Testis (tissue), 3 donors: Measurements from ENCODE around the gene DBF4B. TPM values are rescaled to one million over a fixed set of nuclear protein-coding genes. Genes with fewer than 3 reads are reported as not detected.

Experiments used
- DNase-seq: peaks from one replicate; pipeline ENCODE4 v3.0.0-alpha.2; 2019
- H3K27ac ChIP-seq, 2 donors: fragments of 200-600 bp; sonication (generic); one replicate each; pipeline ENCODE4 v1.5.1; 2019
- H3K27me3 ChIP-seq: fragments of 200-600 bp; sonication (generic); one replicate; pipeline ENCODE4 v1.5.1; 2019
- H3K36me3 ChIP-seq: fragments of 200-600 bp; sonication (generic); one replicate; pipeline ENCODE4 v1.5.1; 2017; ENCODE audit warnings: low read depth; ENCODE audit errors: missing control alignments
- H3K4me1 ChIP-seq: fragments of 200-600 bp; sonication (generic); one replicate; pipeline ENCODE4 v1.5.1; 2019
- H3K4me3 ChIP-seq, 2 donors: fragments of 200-600 bp; sonication (generic); one replicate each; pipeline ENCODE4 v1.5.1; 2017 to 2019
- H3K9me3 ChIP-seq: fragments of 200-600 bp; sonication (generic); one replicate; pipeline ENCODE4 v1.5.1; 2017
- POLR2A ChIP-seq: fragments of 450-650 bp; IDR thresholded peaks from one replicate; pipeline ENCODE4 v1.6.1; 2017; ENCODE audit warnings: antibody characterized with exemption, mild to moderate bottlenecking, moderate library complexity
- WGBS, 2 donors: methylation state at CpG; one replicate each; pipeline ENCODE4 v1.1.5; 2018; 5-methylcytosine and 5-hydroxymethylcytosine counted together
- intact Hi-C: fragments of 100-400 bp; cut with DNase I; formaldehyde crosslinking; loops from one replicate; pipeline ENCODE4 v1.15.1; 2023; ENCODE audit warnings: low total_unique reads
- polyA plus RNA-seq: library from polyadenylated mRNA; stranded (reverse); fragments of 350-450 nt; fragmentation: Illumina TruSeq; extraction: RNeasy Lipid Tissue Mini Kit (QIAGEN cat#74804); gene quantifications from one replicate; pipeline ENCODE4 v1.2.3, GENCODE V29; 2014; ENCODE audit warnings: low read depth, low replicate concordance; ENCODE audit not compliant: insufficient read depth
- total RNA-seq, 2 donors: library from RNA; depleted of rRNA; stranded (reverse); fragments of >200 nt; gene quantifications; one replicate each; pipeline ENCODE4 v1.2.3, GENCODE V29; 2016
- TF ChIP-seq, protein P1 (sequence below), 3 experiments: fragments of 450-650 bp in 2 of 3; fragments of 200-600 bp in 1 of 3; sonication (generic) in 1 of 3; IDR thresholded peaks; one replicate each; pipeline ENCODE4 v1.5.1; 2016 to 2019; ENCODE audit warnings: antibody characterized with exemption in 3 of 3, mild to moderate bottlenecking in 2 of 3, moderate library complexity in 1 of 3

DBF4B gene
- total and polyA plus RNA-seq, 3 donors from 2014 or later, result 47.3 to 55.1 (median 50.2) TPM

DNA sequence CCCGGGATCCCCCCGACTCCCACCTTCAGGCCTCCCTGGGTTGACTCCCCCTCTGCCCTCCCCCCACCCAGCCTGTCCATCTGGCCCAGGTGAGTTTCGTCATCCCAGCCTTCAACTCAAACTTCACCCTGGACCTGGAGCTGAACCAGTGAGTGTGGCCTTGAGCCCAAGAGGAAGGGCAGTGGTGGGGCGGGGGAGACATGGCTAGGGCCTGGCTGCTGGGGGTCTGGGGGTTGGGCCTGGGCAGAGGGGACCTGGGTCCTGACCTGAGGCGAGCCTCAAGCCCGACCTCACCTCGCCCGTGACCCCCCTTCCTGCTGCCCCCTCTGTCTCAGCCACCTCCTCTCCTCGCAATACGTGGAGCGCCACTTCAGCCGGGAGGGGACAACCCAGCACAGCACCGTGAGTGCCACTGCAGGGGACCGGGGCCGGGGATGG is 61.2 kb downstream of the DBF4B start:
- Histone ChIP-seq H3K27me3 (no peaks in the 10 kb centered on the region), H3K27ac (no peak overlapping the region), H3K36me3 (no peaks in the 10 kb centered on the region), H3K4me3 (no peak overlapping the region), H3K9me3 (no peaks in the 10 kb centered on the region), H3K4me1 (no peaks in the 10 kb centered on the region)
- intact Hi-C loops, result loop anchor here (10.0 kb wide), 2 partner anchors 245 to 355 kb away; no protein-coding TSS in a partner anchor
- TF ChIP-seq, protein P1, sequence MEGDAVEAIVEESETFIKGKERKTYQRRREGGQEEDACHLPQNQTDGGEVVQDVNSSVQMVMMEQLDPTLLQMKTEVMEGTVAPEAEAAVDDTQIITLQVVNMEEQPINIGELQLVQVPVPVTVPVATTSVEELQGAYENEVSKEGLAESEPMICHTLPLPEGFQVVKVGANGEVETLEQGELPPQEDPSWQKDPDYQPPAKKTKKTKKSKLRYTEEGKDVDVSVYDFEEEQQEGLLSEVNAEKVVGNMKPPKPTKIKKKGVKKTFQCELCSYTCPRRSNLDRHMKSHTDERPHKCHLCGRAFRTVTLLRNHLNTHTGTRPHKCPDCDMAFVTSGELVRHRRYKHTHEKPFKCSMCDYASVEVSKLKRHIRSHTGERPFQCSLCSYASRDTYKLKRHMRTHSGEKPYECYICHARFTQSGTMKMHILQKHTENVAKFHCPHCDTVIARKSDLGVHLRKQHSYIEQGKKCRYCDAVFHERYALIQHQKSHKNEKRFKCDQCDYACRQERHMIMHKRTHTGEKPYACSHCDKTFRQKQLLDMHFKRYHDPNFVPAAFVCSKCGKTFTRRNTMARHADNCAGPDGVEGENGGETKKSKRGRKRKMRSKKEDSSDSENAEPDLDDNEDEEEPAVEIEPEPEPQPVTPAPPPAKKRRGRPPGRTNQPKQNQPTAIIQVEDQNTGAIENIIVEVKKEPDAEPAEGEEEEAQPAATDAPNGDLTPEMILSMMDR (IDR thresholded peaks at IDR 0.05), result no peak
- no peak for TF ChIP-seq POLR2A
- 77 to 80% methylated on average over 2 to 14 of the region's 15 CpGs for WGBS, 2 donors
- DNase-seq, result no peak

DNA sequence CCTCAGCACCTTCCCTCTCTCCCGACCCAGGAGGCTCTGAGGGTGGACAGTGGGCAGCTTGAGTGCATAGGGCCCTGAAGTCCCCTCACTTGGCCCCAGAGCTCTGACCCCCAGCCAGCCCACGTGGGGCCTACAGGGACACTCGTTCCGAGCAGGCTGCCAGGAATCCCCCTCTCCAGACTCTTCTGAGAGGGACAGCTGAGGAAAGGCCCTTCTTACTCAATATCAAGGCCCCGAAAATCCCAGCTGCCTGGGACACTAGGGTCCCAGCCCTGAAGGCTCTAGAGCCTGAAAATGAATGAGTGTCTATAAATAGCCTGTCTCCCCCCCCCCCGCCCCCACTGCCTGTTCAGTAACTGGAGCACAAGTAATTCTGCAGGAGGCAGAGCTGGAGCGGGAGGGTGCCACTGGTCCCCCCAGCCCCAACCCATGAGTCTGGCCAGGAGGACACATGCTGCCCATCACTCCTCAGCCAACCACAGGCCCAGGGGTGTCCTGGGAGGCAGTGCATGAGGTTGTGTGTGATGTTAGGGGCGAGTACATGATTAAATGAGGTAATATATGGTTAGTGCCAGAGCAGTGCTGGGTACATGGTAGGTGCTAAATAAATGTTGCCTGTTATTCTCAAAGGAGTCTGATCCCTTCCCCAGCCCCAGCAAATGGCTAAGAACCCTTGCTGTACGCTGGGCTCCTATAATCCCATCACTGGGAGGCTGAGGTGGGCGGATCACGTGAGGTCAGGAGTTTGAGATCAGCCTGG is 61.9 kb downstream of the DBF4B start:
- 94 to 100% methylated on average over 6 to 10 of the region's 11 CpGs for WGBS, 2 donors
- TF ChIP-seq, protein P1 (IDR thresholded peaks at IDR 0.05), result no peak
- TF ChIP-seq POLR2A, result no peak
- no peak overlapping the region for H3K4me3 ChIP-seq
- DNase-seq, result no peak
- H3K27me3 ChIP-seq, result no peaks in the 10 kb centered on the region
- intact Hi-C loops, result loop anchor here (10.0 kb wide), 2 partner anchors 244 to 354 kb away; no protein-coding TSS in a partner anchor
- H3K27ac ChIP-seq, result no peak overlapping the region
- H3K4me1 ChIP-seq, result no peaks in the 10 kb centered on the region
- H3K36me3 ChIP-seq, result no peaks in the 10 kb centered on the region
- H3K9me3 ChIP-seq, result no peaks in the 10 kb centered on the region

DNA sequence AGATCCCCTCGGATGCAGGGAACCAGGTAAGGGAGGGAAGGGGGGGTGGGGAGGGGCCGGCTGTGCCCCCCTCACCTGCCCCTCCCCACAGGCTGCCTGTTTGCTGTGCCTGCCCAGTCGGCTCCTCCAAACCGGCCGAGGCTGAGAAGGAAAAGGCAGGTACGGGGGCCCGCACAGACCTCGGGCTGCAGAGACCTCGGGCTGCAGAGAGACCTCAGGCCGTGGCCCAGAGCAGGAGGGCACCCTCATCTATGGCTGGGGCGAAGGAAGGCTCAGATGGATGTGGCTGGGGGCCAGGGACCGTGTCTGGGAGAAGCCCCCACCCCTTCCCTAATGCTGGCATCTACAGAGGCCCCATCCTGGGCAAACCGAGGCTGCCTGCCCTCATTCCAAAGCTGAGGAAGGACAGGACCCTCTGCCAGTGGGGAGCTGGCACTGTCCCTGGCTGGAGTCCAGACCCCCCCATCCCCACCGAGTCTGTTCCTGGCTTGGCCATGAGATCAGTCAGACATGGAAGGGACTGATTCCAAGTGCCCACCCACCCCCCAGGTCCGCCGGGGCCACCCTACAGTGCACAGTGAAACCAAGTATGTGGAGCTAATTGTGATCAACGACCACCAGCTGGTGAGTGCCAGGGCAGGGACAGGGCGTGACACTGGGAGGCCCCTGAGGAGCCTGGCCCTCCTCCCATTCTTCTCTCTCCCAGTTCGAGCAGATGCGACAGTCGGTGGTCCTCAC is 64.0 kb downstream of the DBF4B start:
- no peaks in the 10 kb centered on the region for H3K36me3 ChIP-seq
- no peak overlapping the region for H3K4me3 ChIP-seq
- no peaks in the 10 kb centered on the region for H3K9me3 ChIP-seq
- H3K4me1 ChIP-seq, result no peaks in the 10 kb centered on the region
- WGBS, 2 donors, result 68% methylated on average over 4 to 21 of the region's 21 CpGs
- no peak for DNase-seq
- no peaks in the 10 kb centered on the region for H3K27me3 ChIP-seq
- H3K27ac ChIP-seq, result no peak overlapping the region
- TF ChIP-seq, protein P1 (IDR thresholded peaks at IDR 0.05), result no peak
- no peak for TF ChIP-seq POLR2A
- intact Hi-C loops, result loop anchor here (10.0 kb wide), 2 partner anchors 242 to 352 kb away; no protein-coding TSS in a partner anchor

DNA sequence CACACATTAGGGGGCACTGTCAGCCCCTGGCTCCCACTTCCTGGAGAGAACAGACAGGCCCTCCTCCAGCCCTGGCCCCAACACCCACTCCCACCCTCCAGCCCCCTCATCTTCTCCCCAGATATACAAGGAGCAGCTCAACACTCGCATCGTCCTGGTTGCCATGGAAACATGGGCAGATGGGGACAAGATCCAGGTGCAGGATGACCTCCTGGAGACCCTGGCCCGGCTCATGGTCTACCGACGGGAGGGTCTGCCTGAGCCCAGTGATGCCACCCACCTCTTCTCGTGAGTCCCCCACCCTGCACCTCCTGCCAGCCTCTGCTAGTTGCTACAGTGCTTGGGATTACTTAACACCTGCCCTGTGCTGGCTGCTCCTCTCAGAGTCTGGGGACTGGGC is 64.7 kb downstream of the DBF4B start:
- Histone ChIP-seq H3K27ac (no peak overlapping the region), H3K4me1 (no peaks in the 10 kb centered on the region), H3K36me3 (no peaks in the 10 kb centered on the region), H3K9me3 (no peaks in the 10 kb centered on the region), H3K27me3 (no peaks in the 10 kb centered on the region), H3K4me3 (no peak overlapping the region)
- 67 to 79% methylated on average over 5 to 6 of the region's 6 CpGs for WGBS, 2 donors
- DNase-seq, result no peak
- TF ChIP-seq, protein P1 (IDR thresholded peaks at IDR 0.05), result no peak
- TF ChIP-seq POLR2A, result no peak
- intact Hi-C loops, result loop anchor here (10.0 kb wide), 2 partner anchors 242 to 352 kb away; no protein-coding TSS in a partner anchor
